HG03565 (cell line): ENCODE measurements around the gene LGALS4.
"Not testable (repeated sequence)": the region's sequence is repeated elsewhere in the genome, so short reads cannot be mapped to it uniquely, and the experiment has no call there.

ENCODE experiments used
- ATAC-seq: cut with Tn5 transposase; IDR thresholded peaks from one replicate; pipeline ENCODE4 v1.9.1; 2021; ENCODE audit warnings: mild to moderate bottlenecking, moderate library complexity; ENCODE audit not compliant: unreplicated experiment

Gene LGALS4

GRCh38 chr19:38843175-38843758 is 30.5 kb upstream of the LGALS4 start:
- ATAC-seq: no peak

GRCh38 chr19:38842439-38843174 is 29.9 kb upstream of the LGALS4 start:
- no peak for ATAC-seq

GRCh38 chr19:38841787-38842438 is 29.2 kb upstream of the LGALS4 start:
- no peak for ATAC-seq

- ATAC-seq: no peak
Observed at GRCh38 chr19:38841180-38841766, 28.5 kb upstream of the LGALS4 start.

GRCh38 chr19:38840583-38840968 is 27.8 kb upstream of the LGALS4 start:
- ATAC-seq: no peak

GRCh38 chr19:38839816-38840582 is 27.3 kb upstream of the LGALS4 start:
- no peak for ATAC-seq

GRCh38 chr19:38838986-38839761 is 26.4 kb upstream of the LGALS4 start:
- no peak for ATAC-seq

GRCh38 chr19:38838208-38838985 is 25.7 kb upstream of the LGALS4 start:
- no peak for ATAC-seq

GRCh38 chr19:38837656-38838121 is 24.9 kb upstream of the LGALS4 start:
- no peak for ATAC-seq

- no peak for ATAC-seq
Observed at GRCh38 chr19:38836983-38837626, 24.4 kb upstream of the LGALS4 start.

GRCh38 chr19:38836159-38836982 is 23.6 kb upstream of the LGALS4 start:
- no peak for ATAC-seq

- ATAC-seq: no peak
Observed at GRCh38 chr19:38834590-38834989, 21.8 kb upstream of the LGALS4 start.

GRCh38 chr19:38834104-38834490 is 21.4 kb upstream of the LGALS4 start:
- ATAC-seq: no peak

- no peak for ATAC-seq
Observed at GRCh38 chr19:38833092-38833425, 20.3 kb upstream of the LGALS4 start.

GRCh38 chr19:38831142-38831605 is 18.4 kb upstream of the LGALS4 start:
- ATAC-seq: peak; percentile 31

GRCh38 chr19:38830039-38830733 is 17.4 kb upstream of the LGALS4 start:
- no peak for ATAC-seq

- ATAC-seq: not testable (repeated sequence)
Observed at GRCh38 chr19:38829203-38829602, 16.5 kb upstream of the LGALS4 start.
